GM12878 (cell line): ENCODE measurements around the gene TDRD3. TPM values are rescaled to one million over a fixed set of nuclear protein-coding genes. Genes with fewer than 3 reads are reported as not detected.

Source experiments
- ATAC-seq: fragments of 200-7000 bp; cut with Tn5 transposase; 3 replicates; pipeline ENCODE4 v1.9.1; 2020; ENCODE audit warnings: mild to moderate bottlenecking, moderate library complexity
- BruUV-seq: library from RNA; stranded (reverse); fragments of 400-500 nt; replicated peaks from 2 replicates; lab custom pipeline; 2021; lab: Mats Ljungman, UMichigan
- CTCF ChIA-PET: fragments of 300-600 bp; sonication (Branson Sonifier 250); formaldehyde crosslinking; extraction: SDS; loops from one replicate; lab custom pipeline; 2021; ENCODE audit warnings: inconsistent platforms; lab: Yijun Ruan, JAX
- POLR2A ChIA-PET: fragments of 350-600 bp; formaldehyde crosslinking; extraction: SDS; loops from one replicate; lab custom pipeline; 2021; ENCODE audit warnings: inconsistent platforms; lab: Charles Lee
- RAD21 ChIA-PET: fragments of 300-600 bp; sonication (Branson Sonifier 250); formaldehyde crosslinking; loops from one replicate; lab custom pipeline; 2023; ENCODE audit warnings: antibody characterized with exemption; ENCODE audit not compliant: unreplicated experiment; lab: Charles Lee
- SMC1A ChIA-PET: fragments of 300-600 bp; sonication (Branson Sonifier 250); formaldehyde crosslinking; loops from one replicate; lab custom pipeline; 2023; ENCODE audit not compliant: unreplicated experiment, uncharacterized antibody; lab: Charles Lee
- DNase-seq: peaks from one replicate; pipeline ENCODE4 v3.0.0-alpha.2; 2011; ENCODE audit warnings: low read depth, low spot score
- FAIRE-seq: peaks from 3 replicates; lab custom pipeline; 2011; peaks lifted over from hg19 to GRCh38; lab: Jason Lieb, UNC
- H2AFZ ChIP-seq: 2 replicates; pipeline ENCODE4 v1.6.0; 2011; ENCODE audit warnings: low read depth, low read length, control low read depth; ENCODE audit not compliant: control insufficient read depth
- H3K27ac ChIP-seq: 2 replicates; pipeline ENCODE4 v1.5.1; 2011; ENCODE audit warnings: control low read depth; ENCODE audit not compliant: control insufficient read depth, insufficient read depth
- H3K27me3 ChIP-seq, 2 experiments: replicated peaks in 1 of 2; 2 replicates each; pipeline versions ENCODE4 v1.6.0 to v1.6.1; 2011; ENCODE audit warnings: low read length in 1 of 2; ENCODE audit not compliant: control insufficient read depth in 2 of 2, insufficient read depth in 2 of 2
- H3K36me3 ChIP-seq, 2 experiments: 2 replicates each; pipeline ENCODE4 v1.5.1; 2011; ENCODE audit warnings: low read length in 1 of 2; ENCODE audit not compliant: control insufficient read depth in 2 of 2, insufficient read depth in 2 of 2
- H3K4me1 ChIP-seq: 2 replicates; pipeline ENCODE4 v1.6.1; 2011; ENCODE audit warnings: mild to moderate bottlenecking, low read length, moderate library complexity, mixed read lengths; ENCODE audit not compliant: control insufficient read depth, insufficient read depth
- H3K4me2 ChIP-seq: 2 replicates; pipeline ENCODE4 v1.6.0; 2011; ENCODE audit warnings: control low read depth; ENCODE audit not compliant: control insufficient read depth, insufficient read depth
- H3K4me3 ChIP-seq: fragments of 200-600 bp; sonication (generic); 2 replicates; pipeline ENCODE4 v1.5.1; 2016
- H3K79me2 ChIP-seq: 2 replicates; pipeline ENCODE4 v1.6.0; 2011; ENCODE audit warnings: low read length; ENCODE audit not compliant: control insufficient read depth, insufficient read depth
- H3K9ac ChIP-seq: 2 replicates; pipeline ENCODE4 v1.8.0; 2011; ENCODE audit warnings: low read length, control low read depth, mixed read lengths; ENCODE audit not compliant: control insufficient read depth, insufficient read depth
- H3K9me3 ChIP-seq: replicated peaks from 3 replicates; pipeline ENCODE4 v1.5.1; 2011; ENCODE audit warnings: mild to moderate bottlenecking, low read length; ENCODE audit not compliant: control insufficient read depth, insufficient read depth
- H4K20me1 ChIP-seq: 2 replicates; pipeline ENCODE4 v1.6.0; 2011; ENCODE audit not compliant: control insufficient read depth, insufficient read depth
- BHLHE40 ChIP-seq, 2 experiments: fragments of 450-650 bp in 1 of 2; IDR thresholded peaks; 2 replicates each; pipeline ENCODE4 v1.6.1; 2011 to 2017; ENCODE audit warnings: low read depth in 2 of 2, borderline replicate concordance in 1 of 2, improper control_type of control experiment in 1 of 2, low read length in 1 of 2, mild to moderate bottlenecking in 1 of 2
- JUNB ChIP-seq: IDR thresholded peaks from 2 replicates; pipeline ENCODE4 v1.6.1; 2016; ENCODE audit warnings: antibody characterized with exemption, mild to moderate bottlenecking
- MAX ChIP-seq: IDR thresholded peaks from 2 replicates; pipeline ENCODE4 v1.6.1; 2012; ENCODE audit warnings: low read depth, low read length, improper control_type of control experiment
- PKNOX1 ChIP-seq: fragments of 450-650 bp; IDR thresholded peaks from 2 replicates; pipeline ENCODE4 v1.6.1; 2016; ENCODE audit warnings: mild to moderate bottlenecking
- SPI1 ChIP-seq: IDR thresholded peaks from 2 replicates; pipeline ENCODE4 v1.6.1; 2011; ENCODE audit warnings: low read depth, mild to moderate bottlenecking, low read length, moderate library complexity, borderline replicate concordance; ENCODE audit not compliant: insufficient read depth
- WGBS: methylation state at CpG from one replicate; pipeline ENCODE4 v1.1.6; 2016; ENCODE audit warnings: low lambda C conversion rate; ENCODE audit not compliant: insufficient replicate concordance, insufficient coverage; ENCODE audit errors: missing lambda C conversion rate; 5-methylcytosine and 5-hydroxymethylcytosine counted together
- in situ Hi-C: fragments of 300-500 bp; cut with MboI; formaldehyde crosslinking; loops from 9 replicates; pipeline ENCODE4 v1.14.3; 2018; ENCODE audit warnings: mixed read lengths
- intact Hi-C: fragments of 100-400 bp; cut with micrococcal nuclease; formaldehyde crosslinking; loops from one replicate; pipeline ENCODE4 v1.14.2; 2022; ENCODE audit not compliant: unreplicated experiment
- polyA plus RNA-seq, 11 experiments: library from polyadenylated mRNA; depleted of rRNA in 4 of 11; unstranded in 6 of 11; stranded (reverse) in 5 of 11; fragments of >200 nt; fragmentation: Nextera tagmentation in 4 of 11; fragmentation: Illumina TruSeq in 1 of 11; extraction: Ambion mirVana in 4 of 11; extraction: Trizol in 1 of 11; gene quantifications; 1 replicate in 1 of 11; 2 replicates in 10 of 11; pipeline versions ENCODE4 v1.2.1 to v1.2.3, GENCODE V29; 2011 to 2016; ENCODE audit warnings: inconsistent platforms in 2 of 11, missing spikeins in 2 of 11, low read depth in 1 of 11
- total RNA-seq, 4 experiments: library from RNA; depleted of rRNA in 3 of 4; stranded (reverse); fragments of >200 nt in 3 of 4; fragmentation: Illumina TruSeq in 1 of 4; extraction: Trizol in 1 of 4; gene quantifications; 2 replicates each; pipeline versions ENCODE4 v1.2.1 to v1.2.3, GENCODE V29; 2013 to 2021

The TDRD3 gene
- total and polyA plus RNA-seq, 10 of the 15 experiments (the other 5 are each of a cell fraction or from before 2014, with no cell fraction given), result 8.4 to 27.9 (median 15.8) TPM

- TF ChIP-seq SPI1 (no peak), BHLHE40 (IDR thresholded peaks at IDR 0.05; ENCODE audit: borderline replicate concordance in 1 of 2, low read depth in 2 of 2, low read length in 1 of 2) (no peak)
- TF ChIP-seq, all 136 proteins: peak for 2
Observed at GRCh38 chr13:60398379-60398891, 1.4 kb downstream of the TDRD3 start (continued).

GRCh38 chr13:60398907-60399589 lies 2.0 kb downstream of the TDRD3 start:
- BruUV-seq, result no TSS peak
- H3K36me3 ChIP-seq, result no peaks in the 10 kb centered on the region
- FAIRE-seq (no peak), ATAC-seq (no peak), DNase-seq (no peak)
- CTCF ChIA-PET, result interaction anchor here (1.2 to 5.6 kb wide), 3 partner anchors 8 to 30 kb away, joined by 3 to 112 read pairs (median 7); no protein-coding TSS in a partner anchor
- RAD21 ChIA-PET, result interaction anchor here (1.0 to 4.8 kb wide), 5 partner anchors 8 to 30 kb away, joined by 3 to 103 read pairs (median 12); no protein-coding TSS in a partner anchor
- intact Hi-C loops, result no loop called here
- H3K9ac ChIP-seq, result peak overlapping the region; percentile 89
- SMC1A ChIA-PET, result interaction anchor here (1.0 to 7.3 kb wide), 3 partner anchors 9 to 49 kb away, joined by 3 to 111 read pairs (median 15); no protein-coding TSS in a partner anchor
- H2AFZ ChIP-seq, result peak overlapping the region; percentile 15; the same call in 1 of the 2 replicates
- H3K9me3 ChIP-seq, result no peaks in the 10 kb centered on the region; the same call in 2 of the 3 replicates
- H3K27me3 ChIP-seq, result no peaks in the 10 kb centered on the region
- in situ Hi-C loops, result no loop called here
- no peak for TF ChIP-seq MAX
- peak; percentile 27 for TF ChIP-seq JUNB
- peak; percentile 70 for TF ChIP-seq PKNOX1
- H3K4me1 ChIP-seq, result peaks cover 18% of the 10 kb centered on the region
- H3K27ac ChIP-seq, result peak overlapping the region; percentile 85
- POLR2A ChIA-PET, result interaction anchor here (1.0 to 2.2 kb wide), 4 partner anchors 8 to 32 kb away, joined by 3 to 10 read pairs (median 6); no protein-coding TSS in a partner anchor
- no peaks in the 10 kb centered on the region for H4K20me1 ChIP-seq
- peak overlapping the region; percentile 84 for H3K4me2 ChIP-seq
- WGBS, result 65% methylated on average over 6 of the region's 6 CpGs
- H3K4me3 ChIP-seq, result peak overlapping the region; percentile 76
- H3K79me2 ChIP-seq, result peaks cover 52% of the 10 kb centered on the region
